Measurements from ENCODE around the gene GCN1.

GRCh38 chr12:120204171-120204570 lies 9.7 kb upstream of the GCN1 start:
- TF ChIP-seq CTCF (IDR thresholded peaks at IDR 0.05; ENCODE audit: insufficient read depth, low read length) (no peak), GABPA (IDR thresholded peaks at IDR 0.05; ENCODE audit: low read depth) (no peak), POLR2AphosphoS5 (IDR thresholded peaks at IDR 0.05; ENCODE audit: low read depth) (no peak), REST (IDR thresholded peaks at IDR 0.05; ENCODE audit: insufficient replicate concordance, low read depth) (no peak)

Data from HL-60 (cell line).